Measurements from ENCODE around the gene DGKZ. TPM values are rescaled to one million over a fixed set of nuclear protein-coding genes. Genes with fewer than 3 reads are reported as not detected.
A peak's percentile ranks its signal among the peaks of the same experiment; 100 is the strongest.

DGKZ gene
- total and polyA plus RNA-seq, 2 of the 13 experiments (the other 11 are each of a cell fraction or from before 2014, with no cell fraction given): 15.8 to 20.7 TPM

DNA sequence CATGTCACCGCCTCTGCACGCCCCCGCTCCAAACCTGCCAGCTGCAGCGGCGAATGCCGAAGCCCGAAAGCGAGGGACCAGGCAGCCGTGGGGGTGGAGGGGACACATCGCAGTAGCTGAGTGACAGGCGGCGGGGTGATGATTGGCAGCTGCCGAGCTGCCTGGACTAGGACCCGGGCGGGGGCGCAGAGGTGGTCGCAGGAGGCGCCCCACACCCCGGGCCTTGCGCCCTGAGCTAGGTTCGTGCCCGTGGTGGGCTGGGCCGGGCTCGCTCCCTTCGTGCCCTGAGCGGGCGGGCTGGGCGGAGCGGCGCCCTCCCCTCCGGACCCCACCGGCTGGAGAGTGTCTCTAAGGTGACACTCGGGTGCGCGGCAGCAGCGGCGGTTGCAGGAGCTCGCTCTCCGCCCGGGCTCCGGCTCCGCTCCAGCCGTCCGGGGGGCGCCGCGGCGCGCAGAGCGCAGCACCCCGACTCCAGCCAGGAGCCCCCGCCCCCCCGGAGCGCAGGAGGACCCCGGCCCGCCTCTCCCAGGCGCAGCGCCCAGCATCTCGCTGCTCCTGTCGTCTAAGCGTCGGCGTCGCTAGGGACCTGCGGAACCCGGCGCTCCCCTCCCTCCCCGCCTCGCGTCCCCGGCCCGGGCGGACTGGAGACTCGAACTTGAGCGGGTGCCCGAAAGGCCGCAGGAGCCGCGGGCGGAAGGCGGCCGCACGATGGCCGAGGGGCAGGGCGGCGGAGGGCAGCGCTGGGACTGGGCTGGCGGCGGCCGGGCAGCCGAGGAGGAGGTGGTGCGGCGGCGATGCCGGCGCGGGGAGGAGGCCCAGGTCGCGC is 14.5 kb upstream of the DGKZ start (continued):
- TF ChIP-seq NFAT5 (CRISPR knock-in tag; IDR thresholded peaks at IDR 0.05): no peak
- no peak for TF ChIP-seq ZBTB1 (CRISPR knock-in tag; IDR thresholded peaks at IDR 0.05; ENCODE audit: borderline replicate concordance)
- no peak for TF ChIP-seq ZNF224 (CRISPR knock-in tag; IDR thresholded peaks at IDR 0.05)
- TF ChIP-seq ZFP37 (CRISPR knock-in tag; IDR thresholded peaks at IDR 0.05; ENCODE audit: borderline replicate concordance): no peak
- no peak for TF ChIP-seq ZNF142 (CRISPR knock-in tag; IDR thresholded peaks at IDR 0.05)
- TF ChIP-seq ZNF747 (CRISPR knock-in tag; IDR thresholded peaks at IDR 0.05; ENCODE audit: borderline replicate concordance): no peak
- TF ChIP-seq PBX2 (CRISPR knock-in tag; IDR thresholded peaks at IDR 0.05): 0 out of 2 replicates have a peak, but pooled peaks have one; percentile 34
- TF ChIP-seq, protein P1, sequence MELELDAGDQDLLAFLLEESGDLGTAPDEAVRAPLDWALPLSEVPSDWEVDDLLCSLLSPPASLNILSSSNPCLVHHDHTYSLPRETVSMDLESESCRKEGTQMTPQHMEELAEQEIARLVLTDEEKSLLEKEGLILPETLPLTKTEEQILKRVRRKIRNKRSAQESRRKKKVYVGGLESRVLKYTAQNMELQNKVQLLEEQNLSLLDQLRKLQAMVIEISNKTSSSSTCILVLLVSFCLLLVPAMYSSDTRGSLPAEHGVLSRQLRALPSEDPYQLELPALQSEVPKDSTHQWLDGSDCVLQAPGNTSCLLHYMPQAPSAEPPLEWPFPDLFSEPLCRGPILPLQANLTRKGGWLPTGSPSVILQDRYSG (CRISPR knock-in tag; IDR thresholded peaks at IDR 0.05): no peak
- TF ChIP-seq NFKB2 (CRISPR knock-in tag; IDR thresholded peaks at IDR 0.05; ENCODE audit: borderline replicate concordance): no peak
- no peak for TF ChIP-seq ZNF256 (CRISPR knock-in tag; conservative IDR thresholded peaks at IDR 0.05)
- no peak for TF ChIP-seq ZNF580 (CRISPR knock-in tag; IDR thresholded peaks at IDR 0.05; ENCODE audit: borderline replicate concordance, low read depth)
- 0 out of 2 replicates have a peak, but pooled peaks have one; percentile 43 for TF ChIP-seq ZNF563 (CRISPR knock-in tag; IDR thresholded peaks at IDR 0.05)
- TF ChIP-seq ZFY (CRISPR knock-in tag; IDR thresholded peaks at IDR 0.05): no peak
- 0 out of 2 replicates have a peak, but pooled peaks have one; percentile 31 for TF ChIP-seq TMF1 (CRISPR knock-in tag; IDR thresholded peaks at IDR 0.05; ENCODE audit: low read depth)

Data from HepG2 (cell line).